HUDEP-2 (cell line): ENCODE data around the gene SAP30BP.

Experiments
- DNase-seq, 76 experiments: peaks; one replicate each; lab custom pipeline; 2025; ENCODE audit not compliant: unreplicated experiment in 76 of 76; lab: John Stamatoyannopoulos, UW

Gene SAP30BP

GRCh38 chr17:75704963-75705875 lies 38.1 kb downstream of the SAP30BP start:
- DNase-seq = peak in 60 of 76 experiments; percentile 9 to 77 (median 48)

- peak in 1 of 76 experiments; percentile 14 for DNase-seq
These were observed 39.0 kb downstream of the SAP30BP start for GRCh38 chr17:75706042-75706728.

GRCh38 chr17:75707079-75707571 lies 40.0 kb downstream of the SAP30BP start:
- peak in 75 of 76 experiments; percentile 63 to 97 (median 90) for DNase-seq

GRCh38 chr17:75712446-75712845 lies 45.3 kb downstream of the SAP30BP start:
- DNase-seq = no peak

- DNase-seq = no peak
These were observed 52.6 kb downstream of the SAP30BP start for GRCh38 chr17:75719732-75720131.

GRCh38 chr17:75720656-75721462 lies 53.7 kb downstream of the SAP30BP start, which contains the start of gene ITGB4:
Gene ITGB4, plus strand, starts transcription at chr17:75721459. Its CDS starts 3,245 bp downstream, at chr17:75724704.
- peak in 20 of 76 experiments; percentile 5 to 54 (median 28) for DNase-seq

- peak in 3 of 76 experiments; percentile 43 to 54 (median 53) for DNase-seq
These were observed 54.4 kb downstream of the SAP30BP start for GRCh38 chr17:75721463-75722011.

- DNase-seq = no peak
These were observed 54.9 kb downstream of the SAP30BP start for GRCh38 chr17:75722076-75722475.

- DNase-seq = no peak
These were observed 55.5 kb downstream of the SAP30BP start for GRCh38 chr17:75722542-75723095.

GRCh38 chr17:75723171-75723930 lies 56.2 kb downstream of the SAP30BP start:
- no peak for DNase-seq

GRCh38 chr17:75724016-75725003 lies 57.2 kb downstream of the SAP30BP start:
- DNase-seq = no peak

- DNase-seq = no peak
These were observed 58.4 kb downstream of the SAP30BP start for GRCh38 chr17:75725504-75725903.

GRCh38 chr17:75727391-75727790 lies 60.3 kb downstream of the SAP30BP start:
- no peak for DNase-seq

- no peak for DNase-seq
These were observed 62.2 kb downstream of the SAP30BP start for GRCh38 chr17:75729351-75729750.

- no peak for DNase-seq
These were observed 62.9 kb downstream of the SAP30BP start for GRCh38 chr17:75730065-75730464.

- no peak for DNase-seq
These were observed 64.1 kb downstream of the SAP30BP start for GRCh38 chr17:75731086-75731715.

- no peak for DNase-seq
These were observed 64.8 kb downstream of the SAP30BP start for GRCh38 chr17:75731716-75732498.
